RKO (cell line): ENCODE results near the gene SERPINE1.

ENCODE experiments used
- DNase-seq: peaks from one replicate; pipeline ENCODE4 v3.0.0-alpha.2; 2016; ENCODE audit warnings: low spot score

Gene SERPINE1

GRCh38 chr7:101170617-101171441, 43.9 kb downstream of the SERPINE1 start:
- no peak for DNase-seq

GRCh38 chr7:101171442-101171837, 44.5 kb downstream of the SERPINE1 start:
- DNase-seq: no peak

DNA sequence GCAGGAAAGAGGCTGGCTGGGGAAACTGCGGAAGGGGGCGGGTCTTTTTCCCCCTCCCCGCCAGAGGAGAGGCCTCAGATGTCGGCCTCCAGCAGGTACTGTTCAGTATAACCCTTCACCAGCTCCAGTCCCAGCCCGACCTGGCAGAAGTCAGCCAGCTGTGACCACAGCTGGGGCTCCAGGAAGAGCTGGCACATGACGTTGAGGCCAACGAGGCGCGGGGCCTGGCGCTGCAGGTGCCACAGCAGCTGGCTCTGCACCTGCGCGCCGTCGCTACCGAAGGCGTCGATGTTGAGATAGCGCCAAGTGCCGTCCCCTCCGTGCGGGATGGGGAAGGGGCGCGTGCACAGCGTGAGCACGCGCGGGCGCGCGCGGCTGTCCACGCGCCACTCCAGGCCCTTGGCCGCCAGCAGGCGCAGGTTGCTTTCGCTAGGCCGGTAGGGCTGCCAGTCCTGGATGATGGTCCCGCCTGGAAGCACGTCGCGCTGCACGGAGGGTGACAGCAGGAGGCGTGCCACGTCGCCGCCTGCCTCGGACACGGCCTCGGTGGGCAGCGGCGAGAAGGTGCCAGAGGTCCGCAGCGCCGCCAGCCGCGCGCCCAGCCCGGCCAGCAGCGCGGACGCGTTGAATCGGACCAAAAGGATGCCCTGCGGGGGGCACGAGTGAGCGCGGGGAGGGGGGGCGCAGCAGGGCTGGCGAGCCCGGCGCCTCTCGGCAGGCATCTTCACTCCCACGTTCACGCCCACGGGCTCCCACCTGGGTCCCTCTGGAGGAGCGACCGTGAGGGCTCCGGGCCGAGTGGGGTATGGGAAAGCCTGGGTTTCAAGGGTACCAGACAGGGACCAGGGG, 45.3 kb downstream of the SERPINE1 start:
- no peak for DNase-seq

DNA sequence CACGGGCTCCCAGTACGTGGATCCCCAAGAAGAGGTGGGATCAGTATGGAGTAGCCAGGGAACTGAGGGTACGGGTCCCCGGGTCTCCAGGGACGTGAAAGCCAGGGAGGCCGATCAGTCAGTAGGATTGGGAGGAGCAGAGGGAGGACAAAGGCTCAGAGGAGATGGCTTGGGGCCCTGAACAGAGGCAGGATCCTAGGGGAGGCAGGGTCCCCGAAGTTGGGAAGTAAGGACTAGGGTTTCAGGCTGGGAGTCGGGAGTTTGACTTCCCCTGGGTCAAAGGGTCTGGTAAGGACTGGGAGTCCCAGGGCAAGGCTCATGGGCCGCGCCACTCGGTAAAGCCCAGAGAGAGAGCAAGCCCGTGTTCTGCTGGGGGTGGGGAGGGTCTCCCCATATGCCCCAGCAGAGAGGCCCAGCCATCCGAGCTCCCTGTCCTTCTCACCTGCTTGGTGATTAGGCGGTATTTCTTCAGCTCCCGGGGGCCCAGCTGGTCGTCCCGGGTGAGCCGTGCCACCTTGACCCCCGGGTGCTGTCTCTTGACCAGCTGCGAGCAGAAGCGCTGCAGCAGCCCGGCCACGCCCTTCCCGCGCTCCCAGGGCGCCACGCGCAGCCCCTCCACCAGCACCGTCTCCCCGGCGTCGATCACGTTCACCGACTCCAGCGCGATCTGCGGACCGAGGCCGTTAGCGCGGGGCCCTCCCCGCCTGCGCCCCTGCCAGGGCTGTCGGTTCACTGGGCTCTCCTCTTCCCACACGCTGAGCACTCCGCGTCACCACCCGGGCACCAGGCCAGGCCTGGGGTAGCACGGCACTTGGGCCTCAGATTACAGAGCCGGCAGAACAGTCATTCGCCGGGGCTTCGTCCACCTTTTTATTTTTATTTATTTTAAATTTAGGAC, 46.2 kb downstream of the SERPINE1 start:
- DNase-seq: peak; percentile 92

GRCh38 chr7:101173752-101174244, 46.9 kb downstream of the SERPINE1 start:
- peak; percentile 87 for DNase-seq

DNA sequence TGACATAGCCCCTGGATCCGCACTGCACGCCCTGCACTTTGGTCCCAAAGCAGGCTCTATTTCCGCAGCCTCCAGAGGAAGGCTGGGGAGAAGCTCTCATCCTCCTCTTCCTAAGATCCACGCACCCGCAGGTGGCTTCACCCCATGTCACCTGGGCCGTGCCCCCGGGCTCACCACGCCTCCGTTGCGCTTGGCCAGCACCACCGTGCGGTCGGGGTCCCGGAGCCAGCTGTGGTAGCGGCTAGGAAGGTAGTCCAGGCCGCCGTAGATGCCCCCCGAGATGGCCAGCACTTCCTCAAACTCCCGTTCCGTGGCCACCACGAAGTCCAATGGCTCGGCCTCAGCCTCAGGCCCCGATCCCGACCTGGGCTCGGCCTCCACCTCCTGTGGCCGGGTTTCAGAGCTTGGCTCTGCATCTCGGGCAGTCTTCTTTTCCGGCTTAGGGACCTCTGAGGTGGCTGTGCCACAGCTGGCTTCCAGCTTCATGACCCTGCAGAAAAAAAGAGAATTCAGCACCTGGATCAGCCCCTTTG, 47.5 kb downstream of the SERPINE1 start:
- no peak for DNase-seq

GRCh38 chr7:101175664-101176063, 48.8 kb downstream of the SERPINE1 start:
- DNase-seq: no peak

DNA sequence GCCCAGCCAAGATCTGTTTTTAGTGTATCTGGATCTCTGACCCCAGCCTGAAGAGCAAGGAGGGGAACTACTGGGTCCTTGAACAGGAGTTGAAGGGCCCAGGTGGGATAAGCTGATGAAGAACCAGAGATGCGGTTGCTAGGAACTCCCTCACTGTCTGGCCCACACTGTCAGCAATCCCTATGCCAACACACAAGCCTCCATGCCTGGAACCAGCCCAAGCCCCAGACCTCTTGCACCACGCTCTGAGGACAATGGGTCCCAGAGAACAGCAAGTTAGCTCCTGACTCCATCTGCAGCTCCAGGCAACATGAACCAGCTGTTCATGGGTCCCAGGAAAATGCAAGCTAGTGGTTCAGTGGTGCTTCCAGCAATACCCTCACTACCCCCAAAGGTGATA, 50.7 kb downstream of the SERPINE1 start:
- DNase-seq: no peak

DNA sequence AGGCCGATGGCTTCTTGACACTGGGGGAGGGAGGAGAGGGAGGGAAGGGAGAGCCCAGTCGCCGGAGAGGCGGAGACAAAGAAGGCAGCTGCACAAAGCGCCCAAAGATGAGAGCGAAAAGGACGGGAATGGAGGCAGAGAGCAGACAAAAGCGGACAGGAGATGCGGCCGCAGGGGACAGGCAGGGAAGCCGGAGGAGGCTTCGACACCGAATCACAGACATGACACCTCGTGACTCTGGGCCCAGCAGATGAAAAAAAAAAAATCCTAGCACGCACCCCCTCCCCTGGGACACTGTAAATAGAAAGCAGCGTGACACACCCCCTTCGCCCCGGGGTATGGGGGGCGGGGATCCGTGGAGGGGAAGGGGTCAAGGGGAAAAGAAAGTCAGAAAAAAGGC, 52.2 kb downstream of the SERPINE1 start:
- DNase-seq: no peak

- DNase-seq: no peak
Measured at GRCh38 chr7:101179713-101180112, 52.8 kb downstream of the SERPINE1 start.

- DNase-seq: no peak
Measured at GRCh38 chr7:101180130-101180755, 53.3 kb downstream of the SERPINE1 start, which contains the start of gene NAT16. TSS of gene NAT16 (minus strand) at chr7:101180293. CDS start at chr7:101174807, 5,486 bp downstream.

DNA sequence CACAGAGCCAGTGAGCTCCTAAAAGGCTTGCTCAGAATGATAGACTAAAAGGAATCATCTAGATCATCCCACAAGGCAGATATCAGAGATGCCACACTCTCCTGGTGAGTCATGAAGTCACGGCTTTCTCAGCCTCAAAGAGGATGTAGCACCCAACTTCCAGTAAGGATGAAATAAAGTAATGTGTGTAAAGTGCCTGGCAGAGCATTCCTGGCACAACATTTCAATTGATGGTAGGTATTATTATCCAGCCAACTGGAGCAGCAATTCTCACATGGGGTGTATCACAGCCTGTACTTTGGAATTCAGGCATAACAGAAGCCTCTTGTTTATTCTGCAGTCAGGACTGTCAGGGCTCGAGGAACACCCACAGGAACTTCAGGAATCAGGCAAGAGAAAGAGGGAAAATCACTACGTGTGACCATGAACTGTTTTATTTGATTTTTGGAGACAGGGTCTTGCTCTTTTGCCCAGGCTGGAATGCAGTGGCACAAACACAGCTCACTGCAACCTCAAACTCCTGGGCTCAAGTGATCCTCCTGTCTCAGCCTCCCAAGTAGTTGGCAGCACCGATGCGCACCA, 58.4 kb downstream of the SERPINE1 start:
- peak; percentile 66 for DNase-seq

- no peak for DNase-seq
Measured at GRCh38 chr7:101186194-101186593, 59.3 kb downstream of the SERPINE1 start.

- DNase-seq: no peak
Measured at GRCh38 chr7:101186844-101187428, 60.0 kb downstream of the SERPINE1 start.
